Muscle layer of colon (tissue), 2 donors: ENCODE data around the gene TNS2.
A peak's percentile ranks its signal among the peaks of the same experiment; 100 is the strongest.
"Not testable (repeated sequence)": the region's sequence is repeated elsewhere in the genome, so short reads cannot be mapped to it uniquely, and the experiment has no call there.

Experiments used
- H3K27ac ChIP-seq: one replicate; pipeline ENCODE4 v1.7.0; 2013; ENCODE audit warnings: low read depth, mild to moderate bottlenecking, low read length, moderate library complexity
- H3K27me3 ChIP-seq, 2 donors: one replicate each; pipeline ENCODE4 v1.7.0; 2013; ENCODE audit warnings: low read length in 2 of 2, mild to moderate bottlenecking in 2 of 2; ENCODE audit not compliant: insufficient read depth in 2 of 2, control insufficient read depth in 1 of 2
- H3K36me3 ChIP-seq: one replicate; pipeline ENCODE4 v1.7.0; 2013; ENCODE audit warnings: mild to moderate bottlenecking, low read length; ENCODE audit not compliant: insufficient read depth
- H3K4me1 ChIP-seq: one replicate; pipeline ENCODE4 v1.7.0; 2013; ENCODE audit warnings: mild to moderate bottlenecking, low read length; ENCODE audit not compliant: insufficient read depth
- H3K4me3 ChIP-seq, 2 donors: one replicate each; pipeline ENCODE4 v1.7.0; 2013; ENCODE audit warnings: low read length in 2 of 2, low read depth in 1 of 2, mild to moderate bottlenecking in 1 of 2, moderate library complexity in 1 of 2
- H3K9ac ChIP-seq: one replicate; pipeline ENCODE4 v1.7.0; 2013; ENCODE audit warnings: low read length
- H3K9me3 ChIP-seq: one replicate; pipeline ENCODE4 v1.7.0; 2013; ENCODE audit warnings: mild to moderate bottlenecking, low read length
- donor health status: abdominal sarcoma.
- donor health status: Adenocarcinoma of cecum.

The TNS2 gene

GRCh38 chr12:53011889-53012288 is 38.0 kb upstream of the TNS2 start:
- peaks cover 44% of the 10 kb centered on the region for H3K4me1 ChIP-seq
- H3K9me3 ChIP-seq = no peaks in the 10 kb centered on the region
- peaks cover 12% of the 10 kb centered on the region for H3K36me3 ChIP-seq
- H3K27ac ChIP-seq = no peak overlapping the region
- no peaks in the 10 kb centered on the region for H3K27me3 ChIP-seq
- no peak overlapping the region for H3K9ac ChIP-seq
- no peak overlapping the region for H3K4me3 ChIP-seq

GRCh38 chr12:53012928-53013327 is 36.9 kb upstream of the TNS2 start:
- no peaks in the 10 kb centered on the region for H3K9me3 ChIP-seq
- no peak overlapping the region for H3K9ac ChIP-seq
- no peak overlapping the region for H3K27ac ChIP-seq
- peaks cover 34% of the 10 kb centered on the region for H3K4me1 ChIP-seq
- peaks cover 16% of the 10 kb centered on the region for H3K36me3 ChIP-seq
- no peaks in the 10 kb centered on the region for H3K27me3 ChIP-seq
- H3K4me3 ChIP-seq = no peak overlapping the region

- no peak overlapping the region for H3K27ac ChIP-seq
- H3K9me3 ChIP-seq = no peaks in the 10 kb centered on the region
- H3K9ac ChIP-seq = no peak overlapping the region
- H3K36me3 ChIP-seq = peaks cover 17% of the 10 kb centered on the region
- H3K4me1 ChIP-seq = peaks cover 17% of the 10 kb centered on the region
- no peak overlapping the region for H3K4me3 ChIP-seq
- no peaks in the 10 kb centered on the region for H3K27me3 ChIP-seq
Measured at GRCh38 chr12:53014709-53015108, 35.2 kb upstream of the TNS2 start.

- no peaks in the 10 kb centered on the region for H3K27me3 ChIP-seq
- H3K27ac ChIP-seq = no peak overlapping the region
- H3K9ac ChIP-seq = no peak overlapping the region
- peaks cover 59% of the 10 kb centered on the region for H3K36me3 ChIP-seq
- no peaks in the 10 kb centered on the region for H3K9me3 ChIP-seq
- H3K4me1 ChIP-seq = no peaks in the 10 kb centered on the region
- H3K4me3 ChIP-seq = no peak overlapping the region
Measured at GRCh38 chr12:53025250-53025649, 24.6 kb upstream of the TNS2 start.

GRCh38 chr12:53027014-53027413 is 22.9 kb upstream of the TNS2 start:
- H3K36me3 ChIP-seq = peaks cover 58% of the 10 kb centered on the region

GRCh38 chr12:53031616-53032015 is 18.2 kb upstream of the TNS2 start:
- no peaks in the 10 kb centered on the region for H3K9me3 ChIP-seq
- H3K27me3 ChIP-seq = no peaks in the 10 kb centered on the region
- H3K4me3 ChIP-seq = no peak overlapping the region
- peaks cover 50% of the 10 kb centered on the region for H3K36me3 ChIP-seq
- H3K9ac ChIP-seq = no peak overlapping the region
- H3K27ac ChIP-seq = no peak overlapping the region
- no peaks in the 10 kb centered on the region for H3K4me1 ChIP-seq

More at GRCh38 chr12:53027014-53027413, 22.9 kb upstream of the TNS2 start:
- H3K27me3 ChIP-seq, H3K9ac ChIP-seq, H3K4me1 ChIP-seq, H3K9me3 ChIP-seq, H3K4me3 ChIP-seq, H3K27ac ChIP-seq: not testable (repeated sequence)

- not testable (repeated sequence) for H3K27me3 ChIP-seq, H3K4me1 ChIP-seq, H3K9ac ChIP-seq, H3K4me3 ChIP-seq, H3K9me3 ChIP-seq, H3K27ac ChIP-seq
- peaks cover 59% of the 10 kb centered on the region for H3K36me3 ChIP-seq
Measured at GRCh38 chr12:53033832-53034231, 16.0 kb upstream of the TNS2 start.

GRCh38 chr12:53034459-53034858 is 15.4 kb upstream of the TNS2 start:
- no peak overlapping the region for H3K4me3 ChIP-seq
- no peak overlapping the region for H3K27ac ChIP-seq
- no peaks in the 10 kb centered on the region for H3K4me1 ChIP-seq
- H3K36me3 ChIP-seq = peaks cover 65% of the 10 kb centered on the region
- no peaks in the 10 kb centered on the region for H3K9me3 ChIP-seq
- H3K9ac ChIP-seq = no peak overlapping the region
- H3K27me3 ChIP-seq = no peaks in the 10 kb centered on the region

- peaks cover 57% of the 10 kb centered on the region for H3K36me3 ChIP-seq
Measured at GRCh38 chr12:53036802-53037201, 13.1 kb upstream of the TNS2 start.

GRCh38 chr12:53039851-53040250 is 10.0 kb upstream of the TNS2 start:
- peaks cover 50% of the 10 kb centered on the region for H3K36me3 ChIP-seq
- no peaks in the 10 kb centered on the region for H3K9me3 ChIP-seq
- H3K4me1 ChIP-seq = peaks cover 7% of the 10 kb centered on the region
- H3K27me3 ChIP-seq = no peaks in the 10 kb centered on the region
- H3K27ac ChIP-seq = no peak overlapping the region
- H3K9ac ChIP-seq = no peak overlapping the region
- no peak overlapping the region for H3K4me3 ChIP-seq

More at GRCh38 chr12:53036802-53037201, 13.1 kb upstream of the TNS2 start:
- H3K27me3 ChIP-seq = no peaks in the 10 kb centered on the region
- no peak overlapping the region for H3K27ac ChIP-seq
- H3K4me3 ChIP-seq = no peak overlapping the region
- H3K9me3 ChIP-seq = no peaks in the 10 kb centered on the region
- H3K9ac ChIP-seq = no peak overlapping the region
- H3K4me1 ChIP-seq = no peaks in the 10 kb centered on the region

GRCh38 chr12:53042607-53043454 is 7.0 kb upstream of the TNS2 start:
- no peak overlapping the region for H3K4me3 ChIP-seq
- no peaks in the 10 kb centered on the region for H3K27me3 ChIP-seq
- peaks cover 31% of the 10 kb centered on the region for H3K36me3 ChIP-seq
- H3K27ac ChIP-seq = peak overlapping the region; percentile 42
- H3K9ac ChIP-seq = no peak overlapping the region
- peaks cover 26% of the 10 kb centered on the region for H3K4me1 ChIP-seq
- no peaks in the 10 kb centered on the region for H3K9me3 ChIP-seq

- peak overlapping the region in 1 of 2 donors; percentile 1 for H3K4me3 ChIP-seq
- H3K4me1 ChIP-seq = peaks cover 39% of the 10 kb centered on the region
- no peaks in the 10 kb centered on the region for H3K9me3 ChIP-seq
- H3K27ac ChIP-seq = no peak overlapping the region
- peaks cover 19% of the 10 kb centered on the region for H3K36me3 ChIP-seq
- H3K9ac ChIP-seq = no peak overlapping the region
- H3K27me3 ChIP-seq = no peaks in the 10 kb centered on the region
Measured at GRCh38 chr12:53044052-53044581, 5.7 kb upstream of the TNS2 start.
